Measurements from ENCODE around the gene C17orf67.

DNA sequence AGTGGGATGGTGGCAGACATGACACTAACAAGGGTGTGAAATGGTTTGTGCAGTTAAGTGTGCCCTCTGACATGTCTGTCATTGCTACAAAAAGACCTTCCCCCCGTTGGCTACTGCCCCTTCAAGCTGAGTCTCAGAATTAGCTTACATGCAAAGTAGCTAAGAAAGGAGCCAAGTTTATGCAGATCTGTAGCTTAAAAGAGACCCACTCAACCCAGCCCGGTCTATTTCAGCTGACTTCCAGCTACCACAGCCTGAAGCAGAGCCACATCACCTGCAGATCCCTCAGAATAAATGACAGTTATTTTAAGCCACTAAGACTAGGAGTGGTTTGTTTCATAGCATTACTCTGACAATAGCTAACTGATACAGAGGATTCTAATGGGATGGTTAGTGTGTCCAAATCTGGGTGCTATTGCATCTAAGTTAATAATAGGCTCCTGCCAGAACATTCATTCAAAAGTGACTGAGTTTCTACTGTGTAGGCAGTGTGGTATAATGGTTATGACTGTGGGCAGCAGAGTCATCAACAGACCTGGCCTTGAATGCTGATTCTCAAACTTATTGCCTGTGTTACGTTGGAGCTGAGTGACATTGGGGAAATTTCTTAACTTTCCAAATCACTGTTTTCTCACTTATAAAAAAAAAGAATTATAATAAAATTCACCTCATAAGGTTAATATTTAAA, 11.7 kb downstream of the C17orf67 start:
- TF ChIP-seq ISL1 (CRISPR knock-in tag; IDR thresholded peaks at IDR 0.05) (no peak), ZC3H10 (CRISPR knock-in tag; IDR thresholded peaks at IDR 0.05) (no peak), ZNF70 (CRISPR knock-in tag; IDR thresholded peaks at IDR 0.05) (no peak), ZNF565 (CRISPR knock-in tag; conservative IDR thresholded peaks at IDR 0.05; ENCODE audit: low read depth) (no peak), TCF4 (CRISPR knock-in tag; IDR thresholded peaks at IDR 0.05; ENCODE audit: borderline replicate concordance) (no peak), ARNTL (CRISPR knock-in tag; IDR thresholded peaks at IDR 0.05; ENCODE audit: borderline replicate concordance, low read depth) (no peak)
- TF ChIP-seq, protein P1, sequence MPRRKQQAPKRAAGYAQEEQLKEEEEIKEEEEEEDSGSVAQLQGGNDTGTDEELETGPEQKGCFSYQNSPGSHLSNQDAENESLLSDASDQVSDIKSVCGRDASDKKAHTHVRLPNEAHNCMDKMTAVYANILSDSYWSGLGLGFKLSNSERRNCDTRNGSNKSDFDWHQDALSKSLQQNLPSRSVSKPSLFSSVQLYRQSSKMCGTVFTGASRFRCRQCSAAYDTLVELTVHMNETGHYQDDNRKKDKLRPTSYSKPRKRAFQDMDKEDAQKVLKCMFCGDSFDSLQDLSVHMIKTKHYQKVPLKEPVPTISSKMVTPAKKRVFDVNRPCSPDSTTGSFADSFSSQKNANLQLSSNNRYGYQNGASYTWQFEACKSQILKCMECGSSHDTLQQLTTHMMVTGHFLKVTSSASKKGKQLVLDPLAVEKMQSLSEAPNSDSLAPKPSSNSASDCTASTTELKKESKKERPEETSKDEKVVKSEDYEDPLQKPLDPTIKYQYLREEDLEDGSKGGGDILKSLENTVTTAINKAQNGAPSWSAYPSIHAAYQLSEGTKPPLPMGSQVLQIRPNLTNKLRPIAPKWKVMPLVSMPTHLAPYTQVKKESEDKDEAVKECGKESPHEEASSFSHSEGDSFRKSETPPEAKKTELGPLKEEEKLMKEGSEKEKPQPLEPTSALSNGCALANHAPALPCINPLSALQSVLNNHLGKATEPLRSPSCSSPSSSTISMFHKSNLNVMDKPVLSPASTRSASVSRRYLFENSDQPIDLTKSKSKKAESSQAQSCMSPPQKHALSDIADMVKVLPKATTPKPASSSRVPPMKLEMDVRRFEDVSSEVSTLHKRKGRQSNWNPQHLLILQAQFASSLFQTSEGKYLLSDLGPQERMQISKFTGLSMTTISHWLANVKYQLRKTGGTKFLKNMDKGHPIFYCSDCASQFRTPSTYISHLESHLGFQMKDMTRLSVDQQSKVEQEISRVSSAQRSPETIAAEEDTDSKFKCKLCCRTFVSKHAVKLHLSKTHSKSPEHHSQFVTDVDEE (CRISPR knock-in tag; IDR thresholded peaks at IDR 0.05), result no peak
- TF ChIP-seq, protein P2, sequence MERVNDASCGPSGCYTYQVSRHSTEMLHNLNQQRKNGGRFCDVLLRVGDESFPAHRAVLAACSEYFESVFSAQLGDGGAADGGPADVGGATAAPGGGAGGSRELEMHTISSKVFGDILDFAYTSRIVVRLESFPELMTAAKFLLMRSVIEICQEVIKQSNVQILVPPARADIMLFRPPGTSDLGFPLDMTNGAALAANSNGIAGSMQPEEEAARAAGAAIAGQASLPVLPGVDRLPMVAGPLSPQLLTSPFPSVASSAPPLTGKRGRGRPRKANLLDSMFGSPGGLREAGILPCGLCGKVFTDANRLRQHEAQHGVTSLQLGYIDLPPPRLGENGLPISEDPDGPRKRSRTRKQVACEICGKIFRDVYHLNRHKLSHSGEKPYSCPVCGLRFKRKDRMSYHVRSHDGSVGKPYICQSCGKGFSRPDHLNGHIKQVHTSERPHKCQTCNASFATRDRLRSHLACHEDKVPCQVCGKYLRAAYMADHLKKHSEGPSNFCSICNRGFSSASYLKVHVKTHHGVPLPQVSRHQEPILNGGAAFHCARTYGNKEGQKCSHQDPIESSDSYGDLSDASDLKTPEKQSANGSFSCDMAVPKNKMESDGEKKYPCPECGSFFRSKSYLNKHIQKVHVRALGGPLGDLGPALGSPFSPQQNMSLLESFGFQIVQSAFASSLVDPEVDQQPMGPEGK (CRISPR knock-in tag; IDR thresholded peaks at IDR 0.05; ENCODE audit: borderline replicate concordance), result no peak

Data from SK-N-SH treated with all-trans-retinoic acid at 6 μM for 48 hours (cell line).